Ishikawa (cell line): ENCODE results near the gene SH2D3C.
A peak's percentile ranks its signal among the peaks of the same experiment; 100 is the strongest.

Experiments
- CEBPB ChIP-seq: IDR thresholded peaks from 2 replicates; pipeline ENCODE4 v1.6.1; 2012
- CREB1 ChIP-seq: IDR thresholded peaks from 2 replicates; pipeline ENCODE4 v1.6.1; 2012; ENCODE audit warnings: low read depth
- EGR1 ChIP-seq: IDR thresholded peaks from 2 replicates; pipeline ENCODE4 v1.6.1; 2012
- EP300 ChIP-seq: IDR thresholded peaks from 2 replicates; pipeline ENCODE4 v1.6.1; 2012; ENCODE audit warnings: borderline replicate concordance
- FOXM1 ChIP-seq: IDR thresholded peaks from 2 replicates; pipeline ENCODE4 v1.6.1; 2012; ENCODE audit warnings: low read depth, borderline replicate concordance
- MAX ChIP-seq: IDR thresholded peaks from 2 replicates; pipeline ENCODE4 v1.6.1; 2012
- NFIC ChIP-seq: IDR thresholded peaks from 2 replicates; pipeline ENCODE4 v1.6.1; 2012
- RAD21 ChIP-seq: IDR thresholded peaks from 2 replicates; pipeline ENCODE4 v1.6.1; 2012; ENCODE audit warnings: low read depth
- REST ChIP-seq: IDR thresholded peaks from 2 replicates; pipeline ENCODE4 v1.6.1; 2012; ENCODE audit warnings: low read depth, mild to moderate bottlenecking
- TAF1 ChIP-seq: IDR thresholded peaks from 2 replicates; pipeline ENCODE4 v1.6.1; 2012; ENCODE audit warnings: low read depth, mild to moderate bottlenecking
- TCF12 ChIP-seq: IDR thresholded peaks from 2 replicates; pipeline ENCODE4 v1.6.1; 2012; ENCODE audit warnings: low read depth
- TEAD4 ChIP-seq: IDR thresholded peaks from 2 replicates; pipeline ENCODE4 v1.6.1; 2012
- USF1 ChIP-seq: IDR thresholded peaks from 2 replicates; pipeline ENCODE4 v1.6.1; 2012
- YY1 ChIP-seq: IDR thresholded peaks from 2 replicates; pipeline ENCODE4 v1.6.1; 2012; ENCODE audit warnings: low read depth
- ZBTB7A ChIP-seq: IDR thresholded peaks from 2 replicates; pipeline ENCODE4 v1.6.1; 2012; ENCODE audit warnings: low read depth

Gene SH2D3C

GRCh38 chr9:127720865-127721227 is 57.6 kb downstream of the SH2D3C start:
- TF ChIP-seq REST (no peak), TAF1 (no peak), USF1 (no peak), YY1 (no peak), NFIC (no peak), CEBPB (no peak)

GRCh38 chr9:127720031-127720864 is 58.2 kb downstream of the SH2D3C start:
- TF ChIP-seq FOXM1, result no peak
- TF ChIP-seq TAF1, result no peak
- no peak for TF ChIP-seq CEBPB
- TF ChIP-seq NFIC, result no peak
- no peak for TF ChIP-seq TEAD4
- no peak for TF ChIP-seq TCF12
- TF ChIP-seq MAX, result no peak

GRCh38 chr9:127717766-127718165 is 60.7 kb downstream of the SH2D3C start:
- no peak for TF ChIP-seq MAX
- TF ChIP-seq REST, result no peak
- TF ChIP-seq EGR1, result no peak
- TF ChIP-seq TEAD4, result no peak
- no peak for TF ChIP-seq CREB1

- TF ChIP-seq REST (no peak), MAX (no peak), NFIC (no peak), TEAD4 (no peak), CEBPB (no peak), EGR1 (no peak), EP300 (no peak), RAD21 (no peak), ZBTB7A (no peak), TCF12 (no peak), YY1 (no peak), TAF1 (no peak), CREB1 (no peak)
Observed at GRCh38 chr9:127716412-127716811, 62.1 kb downstream of the SH2D3C start.

- TF ChIP-seq FOXM1 (no peak), CREB1 (peak; percentile 92), CEBPB (no peak), TCF12 (peak; percentile 51), TEAD4 (no peak), REST (no peak), ZBTB7A (peak; percentile 17; the same call in 1 of the 2 replicates), MAX (peak; percentile 85), NFIC (0 out of 2 replicates have a peak, but pooled peaks have one; percentile 7), USF1 (no peak), EGR1 (peak; percentile 14), RAD21 (no peak), EP300 (no peak), YY1 (peak; percentile 100), TAF1 (no peak; the same call in 1 of the 2 replicates)
Observed at GRCh38 chr9:127715470-127716337, 62.8 kb downstream of the SH2D3C start, which contains the start of the genes PTRH1 and TTC16. Gene PTRH1, minus strand, starts transcription at chr9:127715663. Its CDS starts 24 bp downstream, at chr9:127715639. Gene TTC16, plus strand, starts transcription at chr9:127716079. Its CDS starts 67 bp downstream, at chr9:127716146.
